ENCODE data around the gene CDK11A.
A peak's percentile ranks its signal among the peaks of the same experiment; 100 is the strongest.
"Not testable (repeated sequence)": the region's sequence is repeated elsewhere in the genome, so short reads cannot be mapped to it uniquely, and the experiment has no call there.

CDK11A gene

DNA sequence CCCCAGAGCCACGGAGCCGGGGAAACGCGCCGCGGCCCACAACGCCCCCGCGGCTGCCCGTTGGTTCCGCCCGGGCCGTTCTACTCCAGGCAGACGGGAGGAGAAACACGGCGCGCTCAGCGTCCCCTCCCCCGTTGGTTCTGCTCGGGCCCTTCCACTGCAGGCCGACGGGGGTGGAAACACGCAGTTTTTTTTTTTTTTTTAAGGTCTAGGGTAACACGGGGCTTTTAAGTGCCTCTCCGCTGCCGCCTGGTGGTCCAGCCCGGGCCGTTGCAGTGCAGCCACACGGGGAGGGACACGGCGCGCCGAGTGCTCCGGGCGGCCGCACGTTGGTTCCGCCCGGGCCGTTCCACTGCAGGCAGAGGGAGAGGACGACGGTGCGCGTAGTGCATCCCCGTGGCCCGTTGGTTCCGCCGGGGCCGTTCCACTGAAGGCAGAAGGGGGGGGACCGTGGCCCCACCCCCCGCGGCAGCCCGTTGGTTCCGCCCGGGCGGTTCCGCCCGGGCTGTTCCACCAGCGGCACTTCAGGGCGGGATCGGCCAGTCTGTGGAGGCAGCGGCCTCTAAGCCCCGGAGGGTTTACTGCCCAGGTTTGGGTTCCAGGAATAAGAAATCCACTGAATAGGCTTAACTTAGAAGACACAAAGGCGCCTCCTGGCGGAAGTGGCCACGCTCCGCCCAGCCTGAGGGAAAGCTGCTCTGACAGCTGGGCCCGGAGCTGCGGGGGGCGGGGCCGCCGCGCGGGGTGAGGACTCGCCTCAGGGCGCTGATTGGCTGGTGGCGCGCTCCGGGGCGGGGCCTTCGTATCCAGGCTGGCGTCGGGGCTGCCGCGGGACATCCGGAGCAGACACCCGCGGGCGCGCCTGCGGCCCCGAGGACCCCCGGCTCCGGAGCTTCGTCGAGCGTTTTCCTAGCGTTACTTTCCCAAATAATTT lies 31.2 kb downstream of the CDK11A start, which contains the start of gene SLC35E2B:
Gene SLC35E2B (minus strand): TSS at position 82 of the 934 bp plus-strand sequence. CDS start 16,096 bp downstream, outside the sequence.
- Histone ChIP-seq H3K79me2 (ENCODE audit: insufficient read depth, low read length) (peaks cover 18% of the 10 kb centered on the region), H3K4me1 (ENCODE audit: insufficient read depth, low read length) (peaks cover 11% of the 10 kb centered on the region), H3K4me2 (ENCODE audit: insufficient read depth, low read length) (peak within 1 kb of the TSS; percentile 60), H3K9ac (ENCODE audit: low read depth, low read length) (peak within 1 kb of the TSS; percentile 70), H3K27ac (ENCODE audit: low read length) (peak within 1 kb of the TSS; percentile 83), H2AFZ (ENCODE audit: low read depth, low read length) (peak within 1 kb of the TSS; percentile 55), H3K4me3 (ENCODE audit: low read depth in 1 of 2, low read length in 2 of 2) (peak within 1 kb of the TSS; percentile 28 to 64; a peak in 3 of 4 replicates)
- H3K36me3 ChIP-seq (ENCODE audit: insufficient read depth, low read length); H3K9me3 ChIP-seq (ENCODE audit: insufficient read depth, low read length, severe bottlenecking); H4K20me1 ChIP-seq (ENCODE audit: insufficient read depth, low read length); H3K27me3 ChIP-seq (ENCODE audit: insufficient read depth, low read length, poor library complexity): not testable (repeated sequence)
- peak; percentile 81 for ATAC-seq (ENCODE audit: insufficient read depth, low read depth)
- DNase-seq, result peak; percentile 90

DNA sequence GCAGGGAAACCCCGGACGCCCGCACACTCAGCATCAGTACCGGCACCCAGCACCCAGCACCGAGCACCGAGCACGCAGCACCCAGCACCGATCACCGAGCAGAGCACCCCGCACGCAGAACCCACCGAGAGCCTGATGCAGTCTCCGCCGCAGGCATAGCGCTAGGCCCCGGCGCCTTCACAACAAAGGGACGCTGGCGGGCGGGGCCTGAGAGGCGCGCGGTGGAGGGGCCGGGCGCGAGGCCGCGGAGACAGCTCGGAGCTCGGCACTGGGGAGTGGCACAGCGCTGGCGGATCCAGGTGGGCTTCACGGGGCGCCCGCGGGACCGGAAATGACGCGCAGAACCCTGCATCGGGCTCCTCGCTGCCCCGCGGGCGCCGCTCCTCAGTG lies 31.8 kb downstream of the CDK11A start:
- H3K4me3 ChIP-seq (ENCODE audit: low read depth in 1 of 2, low read length in 2 of 2), result peak overlapping the region; percentile 28 to 64; a peak in 3 of 4 replicates
- H3K9me3 ChIP-seq (ENCODE audit: insufficient read depth, low read length, severe bottlenecking); H3K27me3 ChIP-seq (ENCODE audit: insufficient read depth, low read length, poor library complexity); H3K36me3 ChIP-seq (ENCODE audit: insufficient read depth, low read length); H4K20me1 ChIP-seq (ENCODE audit: insufficient read depth, low read length): not testable (repeated sequence)
- H2AFZ ChIP-seq (ENCODE audit: low read depth, low read length), result peak overlapping the region; percentile 55
- peak; percentile 71 for ATAC-seq (ENCODE audit: insufficient read depth, low read depth)
- peak overlapping the region; percentile 50 for H3K4me2 ChIP-seq (ENCODE audit: insufficient read depth, low read length)
- peak overlapping the region; percentile 70 for H3K9ac ChIP-seq (ENCODE audit: low read depth, low read length)
- DNase-seq, result peak; percentile 88
- peaks cover 23% of the 10 kb centered on the region for H3K79me2 ChIP-seq (ENCODE audit: insufficient read depth, low read length)
- H3K27ac ChIP-seq (ENCODE audit: low read length), result peak overlapping the region; percentile 83
- peaks cover 11% of the 10 kb centered on the region for H3K4me1 ChIP-seq (ENCODE audit: insufficient read depth, low read length)

- H3K4me2 ChIP-seq (ENCODE audit: insufficient read depth, low read length), result peak overlapping the region; percentile 60; the same call in 1 of the 2 replicates
- DNase-seq; H2AFZ ChIP-seq (ENCODE audit: low read depth, low read length); H3K9me3 ChIP-seq (ENCODE audit: insufficient read depth, low read length, severe bottlenecking); ATAC-seq (ENCODE audit: insufficient read depth, low read depth); H3K27me3 ChIP-seq (ENCODE audit: insufficient read depth, low read length, poor library complexity); H3K36me3 ChIP-seq (ENCODE audit: insufficient read depth, low read length); H4K20me1 ChIP-seq (ENCODE audit: insufficient read depth, low read length): not testable (repeated sequence)
- H3K9ac ChIP-seq (ENCODE audit: low read depth, low read length), result peak overlapping the region; percentile 41; the same call in 1 of the 2 replicates
- H3K4me1 ChIP-seq (ENCODE audit: insufficient read depth, low read length), result peaks cover 11% of the 10 kb centered on the region
- H3K79me2 ChIP-seq (ENCODE audit: insufficient read depth, low read length), result peaks cover 30% of the 10 kb centered on the region
- H3K4me3 ChIP-seq (ENCODE audit: low read depth in 1 of 2, low read length in 2 of 2), result peak overlapping the region; percentile 23 to 54; a peak in 3 of 4 replicates
- peak overlapping the region; percentile 64; the same call in 1 of the 2 replicates for H3K27ac ChIP-seq (ENCODE audit: low read length)
These were observed 32.7 kb downstream of the CDK11A start for GRCh38 chr1:1691443-1691842.

DNA sequence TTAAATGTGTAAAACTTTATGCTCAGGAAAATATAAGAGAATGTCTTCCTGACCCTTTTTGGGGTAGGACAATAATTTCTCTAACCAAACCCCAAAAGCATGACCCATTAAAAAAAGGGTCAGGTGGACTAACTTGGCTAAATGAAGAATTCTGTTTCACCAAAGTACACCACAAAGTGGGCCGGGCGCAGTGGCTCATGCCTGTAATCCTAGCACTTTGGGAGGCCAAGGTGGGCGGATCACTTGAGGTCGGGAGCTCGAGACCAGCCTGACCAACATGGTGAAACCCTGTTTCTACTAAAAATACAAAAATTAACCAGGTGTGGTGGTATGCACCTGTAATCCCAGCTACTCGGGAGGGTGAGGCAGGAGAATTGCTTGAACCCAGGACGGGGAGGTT lies 34.6 kb downstream of the CDK11A start:
- not testable (repeated sequence) for H3K9ac ChIP-seq (ENCODE audit: low read depth, low read length); H4K20me1 ChIP-seq (ENCODE audit: insufficient read depth, low read length); H3K4me2 ChIP-seq (ENCODE audit: insufficient read depth, low read length); H3K9me3 ChIP-seq (ENCODE audit: insufficient read depth, low read length, severe bottlenecking); H3K36me3 ChIP-seq (ENCODE audit: insufficient read depth, low read length); ATAC-seq (ENCODE audit: insufficient read depth, low read depth); H2AFZ ChIP-seq (ENCODE audit: low read depth, low read length); DNase-seq; H3K27me3 ChIP-seq (ENCODE audit: insufficient read depth, low read length, poor library complexity); H3K4me3 ChIP-seq (ENCODE audit: low read depth in 1 of 2, low read length in 2 of 2); H3K27ac ChIP-seq (ENCODE audit: low read length)
- Histone ChIP-seq H3K79me2 (ENCODE audit: insufficient read depth, low read length) (peaks cover 45% of the 10 kb centered on the region), H3K4me1 (ENCODE audit: insufficient read depth, low read length) (peaks cover 11% of the 10 kb centered on the region)

DNA sequence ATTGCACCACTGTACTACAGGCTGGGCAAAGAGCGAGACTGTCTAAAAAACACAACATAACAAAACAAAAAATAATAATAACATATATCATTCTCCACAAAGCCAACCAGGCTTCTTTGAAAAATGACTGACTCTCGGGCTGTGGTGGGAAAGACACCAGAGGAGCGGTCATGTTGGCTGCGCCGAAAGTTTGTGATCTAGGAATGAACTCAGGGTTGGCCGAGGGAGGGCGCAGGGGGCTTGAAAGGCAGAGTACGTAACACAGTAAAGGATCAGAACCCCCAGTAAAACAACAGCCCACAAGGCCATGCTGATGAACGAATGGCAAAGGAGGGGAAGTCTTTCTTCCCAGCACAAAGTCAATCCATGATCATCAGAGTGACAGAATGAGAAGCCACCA lies 36.3 kb downstream of the CDK11A start:
- Histone ChIP-seq H3K4me3 (ENCODE audit: low read depth in 1 of 2, low read length in 2 of 2) (no peak overlapping the region), H3K79me2 (ENCODE audit: insufficient read depth, low read length) (peaks cover 61% of the 10 kb centered on the region), H4K20me1 (ENCODE audit: insufficient read depth, low read length) (peaks cover 12% of the 10 kb centered on the region), H3K27me3 (ENCODE audit: insufficient read depth, low read length, poor library complexity) (no peaks in the 10 kb centered on the region), H3K4me2 (ENCODE audit: insufficient read depth, low read length) (no peak overlapping the region), H3K36me3 (ENCODE audit: insufficient read depth, low read length) (peaks cover 13% of the 10 kb centered on the region; the same call in 1 of the 2 replicates), H3K9me3 (ENCODE audit: insufficient read depth, low read length, severe bottlenecking) (no peaks in the 10 kb centered on the region), H3K9ac (ENCODE audit: low read depth, low read length) (no peak overlapping the region), H2AFZ (ENCODE audit: low read depth, low read length) (no peak overlapping the region), H3K27ac (ENCODE audit: low read length) (no peak overlapping the region), H3K4me1 (ENCODE audit: insufficient read depth, low read length) (peaks cover 3% of the 10 kb centered on the region; the same call in 1 of the 2 replicates)
- no peak for TF ChIP-seq EZH2 (IDR thresholded peaks at IDR 0.05; ENCODE audit: borderline replicate concordance, low read depth, low read length, severe bottlenecking)
- TF ChIP-seq CTCF (IDR thresholded peaks at IDR 0.05; ENCODE audit: borderline replicate concordance, extremely low read depth, low read length, poor library complexity, severe bottlenecking), result no peak
- DNase-seq (no peak), ATAC-seq (ENCODE audit: insufficient read depth, low read depth) (no peak)
